ENCODE measurements around the gene GABARAP.

GABARAP gene

GRCh38 chr17:7214300-7215135, 27.7 kb downstream of the GABARAP start (continued):
- TF ChIP-seq ZBTB44 (tag by site-specific recombination; IDR thresholded peaks at IDR 0.05): no peak
- TF ChIP-seq KLF8 (tag by site-specific recombination; IDR thresholded peaks at IDR 0.05): 0 out of 2 replicates have a peak, but pooled peaks have one; percentile 76
- TF ChIP-seq ZFP41 (tag by site-specific recombination; IDR thresholded peaks at IDR 0.05; ENCODE audit: borderline replicate concordance): no peak
- TF ChIP-seq ZNF530 (tag by site-specific recombination; IDR thresholded peaks at IDR 0.05; ENCODE audit: low read depth): no peak
- no peak for TF ChIP-seq ZNF561 (tag by site-specific recombination; IDR thresholded peaks at IDR 0.05; ENCODE audit: borderline replicate concordance)
- no peak for TF ChIP-seq ZNF10 (tag by site-specific recombination; IDR thresholded peaks at IDR 0.05)
- TF ChIP-seq OVOL3 (tag by site-specific recombination; IDR thresholded peaks at IDR 0.05): no peak
- no peak for TF ChIP-seq ZNF626 (tag by site-specific recombination; IDR thresholded peaks at IDR 0.05)
- TF ChIP-seq ZNF623 (tag by site-specific recombination; IDR thresholded peaks at IDR 0.05): no peak
- no peak for TF ChIP-seq ZNF223 (tag by site-specific recombination; IDR thresholded peaks at IDR 0.05)
- peak; percentile 98 for TF ChIP-seq KLF9 (tag by site-specific recombination; IDR thresholded peaks at IDR 0.05; ENCODE audit: low read depth)
- TF ChIP-seq ZBTB7A (tag by site-specific recombination; IDR thresholded peaks at IDR 0.05; ENCODE audit: low read depth): no peak
- no peak for TF ChIP-seq ZNF510 (tag by site-specific recombination; IDR thresholded peaks at IDR 0.05; ENCODE audit: insufficient replicate concordance)
- no peak for TF ChIP-seq ZNF768 (tag by site-specific recombination; IDR thresholded peaks at IDR 0.05)
- peak; percentile 86 for TF ChIP-seq GLIS1 (tag by site-specific recombination; IDR thresholded peaks at IDR 0.05)
- no peak for TF ChIP-seq ZNF449 (tag by site-specific recombination; IDR thresholded peaks at IDR 0.05)
- no peak for TF ChIP-seq ZNF677 (tag by site-specific recombination; IDR thresholded peaks at IDR 0.05)
- TF ChIP-seq TSHZ1 (tag by site-specific recombination; IDR thresholded peaks at IDR 0.05; ENCODE audit: borderline replicate concordance): no peak
- TF ChIP-seq ZNF776 (tag by site-specific recombination; IDR thresholded peaks at IDR 0.05; ENCODE audit: borderline replicate concordance): no peak
- TF ChIP-seq ZNF600 (tag by site-specific recombination; IDR thresholded peaks at IDR 0.05): peak; percentile 73; the same call in 1 of the 2 replicates
- no peak for TF ChIP-seq ZNF549 (tag by site-specific recombination; IDR thresholded peaks at IDR 0.05)
- no peak for TF ChIP-seq ZFP37 (tag by site-specific recombination; IDR thresholded peaks at IDR 0.05)
- no peak for TF ChIP-seq ZNF239 (tag by site-specific recombination; IDR thresholded peaks at IDR 0.05)
- no peak for TF ChIP-seq ZNF544 (tag by site-specific recombination; IDR thresholded peaks at IDR 0.05)
- peak; percentile 96 for TF ChIP-seq PATZ1 (tag by site-specific recombination; IDR thresholded peaks at IDR 0.05)
- TF ChIP-seq ZNF610 (tag by site-specific recombination; IDR thresholded peaks at IDR 0.05; ENCODE audit: borderline replicate concordance): no peak
- TF ChIP-seq ZNF398 (tag by site-specific recombination; IDR thresholded peaks at IDR 0.05): peak; percentile 88
